ENCODE measurements around the gene REXO5. TPM values are rescaled to one million over a fixed set of nuclear protein-coding genes. Genes with fewer than 3 reads are reported as not detected.

The REXO5 gene
- total and polyA plus RNA-seq, 9 of the 15 experiments (the other 6 are each of a cell fraction or from before 2014, with no cell fraction given) = 10.5 to 45.1 (median 25.4) TPM

DNA sequence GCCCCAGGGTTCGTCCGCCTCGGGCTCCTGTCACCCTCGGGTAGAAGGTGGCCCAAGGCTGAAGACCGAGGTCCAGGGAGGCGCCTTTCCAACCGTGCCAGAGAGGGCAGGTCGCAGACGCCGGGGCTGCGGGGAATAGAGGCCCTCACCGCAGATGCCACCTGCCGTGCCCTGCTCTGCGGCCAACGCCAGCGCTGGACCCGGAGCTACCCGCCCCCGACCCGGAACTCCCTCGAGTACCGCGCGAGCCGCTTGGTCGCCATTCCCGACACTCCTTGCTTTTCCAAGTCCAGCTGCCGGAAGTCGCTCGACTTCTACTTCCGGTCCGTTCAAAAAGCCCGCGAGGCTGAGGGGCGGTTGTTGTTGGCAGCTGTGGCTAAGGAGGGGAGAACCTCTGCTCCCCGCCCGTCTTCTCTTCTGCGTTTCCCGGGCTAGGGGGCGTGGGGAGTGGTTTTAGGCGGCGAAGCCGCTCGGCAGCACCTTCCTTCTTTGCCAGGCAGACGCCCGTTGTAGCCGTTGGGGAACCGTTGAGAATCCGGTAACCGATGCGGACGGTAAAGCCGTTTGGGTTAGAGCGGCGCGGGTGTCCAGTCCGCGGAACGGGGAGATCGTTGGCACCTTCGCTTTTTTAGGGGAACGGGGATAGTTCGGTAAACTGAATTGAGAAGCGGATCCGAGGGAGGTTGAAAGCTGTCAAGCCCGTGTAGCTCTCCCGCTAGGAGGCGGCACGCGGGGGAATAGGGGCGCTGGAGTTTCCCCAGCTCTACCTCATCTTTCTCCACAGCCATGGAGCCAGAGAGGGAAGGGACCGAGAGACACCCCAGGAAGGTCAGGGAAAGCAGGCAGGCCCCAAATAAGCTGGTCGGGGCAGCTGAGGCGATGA is at the start of gene REXO5, which contains the start of gene ERI2 (continued):
- TF ChIP-seq, protein P1, sequence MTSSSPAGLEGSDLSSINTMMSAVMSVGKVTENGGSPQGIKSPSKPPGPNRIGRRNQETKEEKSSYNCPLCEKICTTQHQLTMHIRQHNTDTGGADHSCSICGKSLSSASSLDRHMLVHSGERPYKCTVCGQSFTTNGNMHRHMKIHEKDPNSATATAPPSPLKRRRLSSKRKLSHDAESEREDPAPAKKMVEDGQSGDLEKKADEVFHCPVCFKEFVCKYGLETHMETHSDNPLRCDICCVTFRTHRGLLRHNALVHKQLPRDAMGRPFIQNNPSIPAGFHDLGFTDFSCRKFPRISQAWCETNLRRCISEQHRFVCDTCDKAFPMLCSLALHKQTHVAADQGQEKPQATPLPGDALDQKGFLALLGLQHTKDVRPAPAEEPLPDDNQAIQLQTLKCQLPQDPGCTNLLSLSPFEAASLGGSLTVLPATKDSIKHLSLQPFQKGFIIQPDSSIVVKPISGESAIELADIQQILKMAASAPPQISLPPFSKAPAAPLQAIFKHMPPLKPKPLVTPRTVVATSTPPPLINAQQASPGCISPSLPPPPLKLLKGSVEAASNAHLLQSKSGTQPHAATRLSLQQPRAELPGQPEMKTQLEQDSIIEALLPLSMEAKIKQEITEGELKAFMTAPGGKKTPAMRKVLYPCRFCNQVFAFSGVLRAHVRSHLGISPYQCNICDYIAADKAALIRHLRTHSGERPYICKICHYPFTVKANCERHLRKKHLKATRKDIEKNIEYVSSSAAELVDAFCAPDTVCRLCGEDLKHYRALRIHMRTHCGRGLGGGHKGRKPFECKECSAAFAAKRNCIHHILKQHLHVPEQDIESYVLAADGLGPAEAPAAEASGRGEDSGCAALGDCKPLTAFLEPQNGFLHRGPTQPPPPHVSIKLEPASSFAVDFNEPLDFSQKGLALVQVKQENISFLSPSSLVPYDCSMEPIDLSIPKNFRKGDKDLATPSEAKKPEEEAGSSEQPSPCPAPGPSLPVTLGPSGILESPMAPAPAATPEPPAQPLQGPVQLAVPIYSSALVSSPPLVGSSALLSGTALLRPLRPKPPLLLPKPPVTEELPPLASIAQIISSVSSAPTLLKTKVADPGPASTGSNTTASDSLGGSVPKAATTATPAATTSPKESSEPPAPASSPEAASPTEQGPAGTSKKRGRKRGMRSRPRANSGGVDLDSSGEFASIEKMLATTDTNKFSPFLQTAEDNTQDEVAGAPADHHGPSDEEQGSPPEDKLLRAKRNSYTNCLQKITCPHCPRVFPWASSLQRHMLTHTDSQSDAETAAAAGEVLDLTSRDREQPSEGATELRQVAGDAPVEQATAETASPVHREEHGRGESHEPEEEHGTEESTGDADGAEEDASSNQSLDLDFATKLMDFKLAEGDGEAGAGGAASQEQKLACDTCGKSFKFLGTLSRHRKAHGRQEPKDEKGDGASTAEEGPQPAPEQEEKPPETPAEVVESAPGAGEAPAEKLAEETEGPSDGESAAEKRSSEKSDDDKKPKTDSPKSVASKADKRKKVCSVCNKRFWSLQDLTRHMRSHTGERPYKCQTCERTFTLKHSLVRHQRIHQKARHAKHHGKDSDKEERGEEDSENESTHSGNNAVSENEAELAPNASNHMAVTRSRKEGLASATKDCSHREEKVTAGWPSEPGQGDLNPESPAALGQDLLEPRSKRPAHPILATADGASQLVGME (CRISPR knock-in tag; IDR thresholded peaks at IDR 0.05) = peak; percentile 21; the same call in 1 of the 2 replicates
- TF ChIP-seq SMAD4 (CRISPR knock-in tag; conservative IDR thresholded peaks at IDR 0.05) = peak; percentile 74
- TF ChIP-seq, protein P2, sequence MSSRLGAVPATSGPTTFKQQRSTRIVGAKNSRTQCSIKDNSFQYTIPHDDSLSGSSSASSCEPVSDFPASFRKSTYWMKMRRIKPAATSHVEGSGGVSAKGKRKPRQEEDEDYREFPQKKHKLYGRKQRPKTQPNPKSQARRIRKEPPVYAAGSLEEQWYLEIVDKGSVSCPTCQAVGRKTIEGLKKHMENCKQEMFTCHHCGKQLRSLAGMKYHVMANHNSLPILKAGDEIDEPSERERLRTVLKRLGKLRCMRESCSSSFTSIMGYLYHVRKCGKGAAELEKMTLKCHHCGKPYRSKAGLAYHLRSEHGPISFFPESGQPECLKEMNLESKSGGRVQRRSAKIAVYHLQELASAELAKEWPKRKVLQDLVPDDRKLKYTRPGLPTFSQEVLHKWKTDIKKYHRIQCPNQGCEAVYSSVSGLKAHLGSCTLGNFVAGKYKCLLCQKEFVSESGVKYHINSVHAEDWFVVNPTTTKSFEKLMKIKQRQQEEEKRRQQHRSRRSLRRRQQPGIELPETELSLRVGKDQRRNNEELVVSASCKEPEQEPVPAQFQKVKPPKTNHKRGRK (tag; IDR thresholded peaks at IDR 0.05) = no peak
- peak in 1 of 2 experiments; percentile 69; a peak in 1 of 4 replicates for TF ChIP-seq SRF (CRISPR knock-in tag; IDR thresholded peaks at IDR 0.05)
- TF ChIP-seq, protein P3, sequence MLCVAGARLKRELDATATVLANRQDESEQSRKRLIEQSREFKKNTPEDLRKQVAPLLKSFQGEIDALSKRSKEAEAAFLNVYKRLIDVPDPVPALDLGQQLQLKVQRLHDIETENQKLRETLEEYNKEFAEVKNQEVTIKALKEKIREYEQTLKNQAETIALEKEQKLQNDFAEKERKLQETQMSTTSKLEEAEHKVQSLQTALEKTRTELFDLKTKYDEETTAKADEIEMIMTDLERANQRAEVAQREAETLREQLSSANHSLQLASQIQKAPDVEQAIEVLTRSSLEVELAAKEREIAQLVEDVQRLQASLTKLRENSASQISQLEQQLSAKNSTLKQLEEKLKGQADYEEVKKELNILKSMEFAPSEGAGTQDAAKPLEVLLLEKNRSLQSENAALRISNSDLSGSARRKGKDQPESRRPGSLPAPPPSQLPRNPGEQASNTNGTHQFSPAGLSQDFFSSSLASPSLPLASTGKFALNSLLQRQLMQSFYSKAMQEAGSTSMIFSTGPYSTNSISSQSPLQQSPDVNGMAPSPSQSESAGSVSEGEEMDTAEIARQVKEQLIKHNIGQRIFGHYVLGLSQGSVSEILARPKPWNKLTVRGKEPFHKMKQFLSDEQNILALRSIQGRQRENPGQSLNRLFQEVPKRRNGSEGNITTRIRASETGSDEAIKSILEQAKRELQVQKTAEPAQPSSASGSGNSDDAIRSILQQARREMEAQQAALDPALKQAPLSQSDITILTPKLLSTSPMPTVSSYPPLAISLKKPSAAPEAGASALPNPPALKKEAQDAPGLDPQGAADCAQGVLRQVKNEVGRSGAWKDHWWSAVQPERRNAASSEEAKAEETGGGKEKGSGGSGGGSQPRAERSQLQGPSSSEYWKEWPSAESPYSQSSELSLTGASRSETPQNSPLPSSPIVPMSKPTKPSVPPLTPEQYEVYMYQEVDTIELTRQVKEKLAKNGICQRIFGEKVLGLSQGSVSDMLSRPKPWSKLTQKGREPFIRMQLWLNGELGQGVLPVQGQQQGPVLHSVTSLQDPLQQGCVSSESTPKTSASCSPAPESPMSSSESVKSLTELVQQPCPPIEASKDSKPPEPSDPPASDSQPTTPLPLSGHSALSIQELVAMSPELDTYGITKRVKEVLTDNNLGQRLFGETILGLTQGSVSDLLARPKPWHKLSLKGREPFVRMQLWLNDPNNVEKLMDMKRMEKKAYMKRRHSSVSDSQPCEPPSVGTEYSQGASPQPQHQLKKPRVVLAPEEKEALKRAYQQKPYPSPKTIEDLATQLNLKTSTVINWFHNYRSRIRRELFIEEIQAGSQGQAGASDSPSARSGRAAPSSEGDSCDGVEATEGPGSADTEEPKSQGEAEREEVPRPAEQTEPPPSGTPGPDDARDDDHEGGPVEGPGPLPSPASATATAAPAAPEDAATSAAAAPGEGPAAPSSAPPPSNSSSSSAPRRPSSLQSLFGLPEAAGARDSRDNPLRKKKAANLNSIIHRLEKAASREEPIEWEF (CRISPR knock-in tag; IDR thresholded peaks at IDR 0.05) = no peak
- TF ChIP-seq NCOR1 (IDR thresholded peaks at IDR 0.05) = peak; percentile 47; the same call in 1 of the 2 replicates
- peak; percentile 89; the same call in 1 of the 2 replicates for TF ChIP-seq CC2D1A (IDR thresholded peaks at IDR 0.05)
- peak; percentile 84 for TF ChIP-seq CXXC5 (CRISPR knock-in tag; IDR thresholded peaks at IDR 0.05)
- TF ChIP-seq, protein P4, sequence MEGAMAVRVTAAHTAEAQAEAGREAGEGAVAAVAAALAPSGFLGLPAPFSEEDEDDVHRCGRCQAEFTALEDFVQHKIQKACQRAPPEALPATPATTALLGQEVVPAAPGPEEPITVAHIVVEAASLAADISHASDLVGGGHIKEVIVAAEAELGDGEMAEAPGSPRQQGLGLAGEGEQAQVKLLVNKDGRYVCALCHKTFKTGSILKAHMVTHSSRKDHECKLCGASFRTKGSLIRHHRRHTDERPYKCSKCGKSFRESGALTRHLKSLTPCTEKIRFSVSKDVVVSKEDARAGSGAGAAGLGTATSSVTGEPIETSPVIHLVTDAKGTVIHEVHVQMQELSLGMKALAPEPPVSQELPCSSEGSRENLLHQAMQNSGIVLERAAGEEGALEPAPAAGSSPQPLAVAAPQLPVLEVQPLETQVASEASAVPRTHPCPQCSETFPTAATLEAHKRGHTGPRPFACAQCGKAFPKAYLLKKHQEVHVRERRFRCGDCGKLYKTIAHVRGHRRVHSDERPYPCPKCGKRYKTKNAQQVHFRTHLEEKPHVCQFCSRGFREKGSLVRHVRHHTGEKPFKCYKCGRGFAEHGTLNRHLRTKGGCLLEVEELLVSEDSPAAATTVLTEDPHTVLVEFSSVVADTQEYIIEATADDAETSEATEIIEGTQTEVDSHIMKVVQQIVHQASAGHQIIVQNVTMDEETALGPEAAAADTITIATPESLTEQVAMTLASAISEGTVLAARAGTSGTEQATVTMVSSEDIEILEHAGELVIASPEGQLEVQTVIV (CRISPR knock-in tag; IDR thresholded peaks at IDR 0.05; ENCODE audit: borderline replicate concordance) = no peak
- peak; percentile 81 for TF ChIP-seq PML (IDR thresholded peaks at IDR 0.05; ENCODE audit: low read length)
